Measurements from ENCODE around the gene TBC1D9.

The TBC1D9 gene

DNA sequence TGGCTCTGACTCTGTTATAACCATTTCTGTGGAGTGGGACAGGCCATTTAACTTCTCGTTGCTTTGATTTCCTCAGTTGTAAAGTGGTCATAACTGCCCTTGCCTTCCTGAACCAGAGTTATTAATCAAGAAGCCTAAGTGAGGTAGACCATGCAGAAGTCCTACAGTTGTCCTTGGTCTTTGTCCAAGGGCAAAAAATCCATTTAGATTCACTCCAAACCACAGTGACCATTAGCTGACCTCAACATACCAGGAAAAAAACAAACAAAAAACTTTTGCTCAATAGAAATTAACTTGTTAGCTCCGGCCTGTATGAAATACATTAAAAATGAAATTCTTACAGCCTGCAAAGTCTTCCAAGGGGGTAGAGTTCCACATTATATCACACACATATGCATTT lies 52.7 kb downstream of the TBC1D9 start:
- TF ChIP-seq CTCF (IDR thresholded peaks at IDR 0.05; ENCODE audit: low read depth, low read length), result no peak
- H3K4me3 ChIP-seq (ENCODE audit: low read depth, low read length), result no peak overlapping the region

DNA sequence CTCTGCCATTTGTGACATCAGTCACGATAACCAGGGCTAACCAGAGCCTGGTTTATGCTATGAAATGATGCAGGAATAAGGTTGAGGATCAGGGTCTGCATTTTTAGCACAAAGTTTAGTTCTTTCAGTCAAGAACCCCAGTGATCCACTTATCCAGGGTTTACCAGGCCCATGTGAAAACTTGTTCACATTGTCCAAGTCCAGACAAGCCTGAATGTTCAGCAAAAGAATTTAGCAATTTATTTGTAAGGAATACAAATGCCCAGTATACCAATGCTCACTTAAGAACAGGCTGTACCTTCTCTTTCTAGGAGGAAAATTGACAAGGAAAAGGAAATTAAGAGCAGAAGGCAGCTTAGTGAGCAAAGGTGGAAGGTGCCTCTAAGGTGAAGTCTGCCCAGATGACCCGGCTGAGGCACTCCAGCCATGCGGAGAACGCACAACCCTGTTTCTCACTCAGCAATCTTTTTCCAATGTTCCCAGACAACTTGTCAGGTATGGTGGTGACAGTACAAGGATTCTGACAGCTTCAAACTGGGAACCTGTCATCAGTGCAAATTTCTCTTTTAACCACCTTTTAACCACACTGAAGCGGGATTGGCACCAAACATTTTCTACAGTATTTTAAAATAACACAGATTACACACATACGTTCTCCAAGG lies 54.0 kb downstream of the TBC1D9 start:
- no peak overlapping the region for H3K4me3 ChIP-seq (ENCODE audit: low read depth, low read length)
- no peak for TF ChIP-seq CTCF (IDR thresholded peaks at IDR 0.05; ENCODE audit: low read depth, low read length)

DNA sequence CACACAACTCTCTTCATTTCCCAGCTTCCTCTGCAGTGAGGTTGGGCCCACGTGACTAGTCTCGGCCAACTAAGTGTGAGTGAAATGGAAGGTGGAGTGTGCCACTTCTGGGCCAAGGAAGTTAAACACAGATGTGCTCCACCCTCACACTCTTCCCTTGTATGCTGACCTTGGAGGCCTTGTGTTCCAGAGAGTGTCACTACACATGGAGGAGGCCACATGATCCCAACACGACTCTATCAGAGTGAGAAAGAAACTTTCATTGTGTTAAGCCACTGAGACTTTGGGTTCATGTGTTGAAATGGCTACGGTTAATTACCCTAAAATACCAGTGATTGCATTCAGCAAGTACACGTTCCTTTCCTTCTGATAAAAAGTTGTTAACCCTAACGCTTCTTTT lies 55.1 kb downstream of the TBC1D9 start:
- no peak for TF ChIP-seq CTCF (IDR thresholded peaks at IDR 0.05; ENCODE audit: low read depth, low read length)
- no peak overlapping the region for H3K4me3 ChIP-seq (ENCODE audit: low read depth, low read length)

- no peak for TF ChIP-seq CTCF (IDR thresholded peaks at IDR 0.05; ENCODE audit: low read depth, low read length)
- H3K4me3 ChIP-seq (ENCODE audit: low read depth, low read length), result no peak overlapping the region
Measured at GRCh38 chr4:140697709-140698560, 58.2 kb downstream of the TBC1D9 start.

DNA sequence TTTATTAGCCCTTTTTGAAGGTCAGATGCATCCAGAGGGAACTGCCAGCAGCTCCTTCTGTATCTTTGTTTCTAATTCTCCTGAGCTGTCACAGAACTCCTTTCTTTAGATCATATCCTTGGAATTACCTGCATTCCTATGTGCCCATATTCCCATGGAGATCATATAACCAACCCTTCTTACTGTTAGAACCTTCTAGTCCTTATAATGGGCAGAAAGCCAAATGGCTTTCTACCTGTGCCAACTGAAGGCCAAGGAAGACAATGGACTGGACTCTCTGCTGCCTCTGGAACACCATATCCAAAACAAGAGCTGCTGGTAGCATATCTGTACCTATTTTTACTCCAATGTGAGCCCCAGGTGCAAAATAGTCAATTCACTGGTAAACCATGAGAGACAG lies 60.7 kb downstream of the TBC1D9 start:
- TF ChIP-seq CTCF (IDR thresholded peaks at IDR 0.05; ENCODE audit: low read depth, low read length), result no peak
- H3K4me3 ChIP-seq (ENCODE audit: low read depth, low read length), result no peak overlapping the region

- H3K4me3 ChIP-seq (ENCODE audit: low read depth, low read length), result no peak overlapping the region
- no peak for TF ChIP-seq CTCF (IDR thresholded peaks at IDR 0.05; ENCODE audit: low read depth, low read length)
Measured at GRCh38 chr4:140693562-140693961, 62.6 kb downstream of the TBC1D9 start.

- no peak for TF ChIP-seq CTCF (IDR thresholded peaks at IDR 0.05; ENCODE audit: low read depth, low read length)
- no peak overlapping the region for H3K4me3 ChIP-seq (ENCODE audit: low read depth, low read length)
Measured at GRCh38 chr4:140691369-140691768, 64.8 kb downstream of the TBC1D9 start.

Data from WI38 (cell line).